NCI-H526 (cell line): ENCODE measurements around the gene TBC1D8.

Source experiments
- DNase-seq, 2 experiments: peaks; one replicate each; lab custom pipeline; 2025; lab: John Stamatoyannopoulos, UW

Gene TBC1D8

DNA sequence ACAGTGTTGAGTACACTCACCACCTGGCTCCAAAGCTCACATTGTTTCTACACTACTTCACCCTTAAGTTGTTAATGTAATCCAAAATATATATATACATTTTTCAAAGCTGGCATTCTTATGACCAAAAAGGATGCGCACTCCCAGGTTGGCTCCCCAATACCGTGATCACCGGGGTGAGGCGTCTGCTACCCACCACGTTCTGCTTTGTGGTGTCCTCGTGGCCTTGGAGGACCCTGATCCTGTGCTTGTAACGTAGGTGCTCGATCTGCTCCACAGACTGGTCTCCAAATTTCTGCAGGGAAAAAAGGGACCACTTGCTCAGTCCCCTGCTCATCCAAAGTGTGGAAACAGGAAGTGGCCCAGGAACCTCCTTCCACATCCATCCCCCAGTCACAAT lies 123.3 kb downstream of the TBC1D8 start:
- DNase-seq = no peak

DNA sequence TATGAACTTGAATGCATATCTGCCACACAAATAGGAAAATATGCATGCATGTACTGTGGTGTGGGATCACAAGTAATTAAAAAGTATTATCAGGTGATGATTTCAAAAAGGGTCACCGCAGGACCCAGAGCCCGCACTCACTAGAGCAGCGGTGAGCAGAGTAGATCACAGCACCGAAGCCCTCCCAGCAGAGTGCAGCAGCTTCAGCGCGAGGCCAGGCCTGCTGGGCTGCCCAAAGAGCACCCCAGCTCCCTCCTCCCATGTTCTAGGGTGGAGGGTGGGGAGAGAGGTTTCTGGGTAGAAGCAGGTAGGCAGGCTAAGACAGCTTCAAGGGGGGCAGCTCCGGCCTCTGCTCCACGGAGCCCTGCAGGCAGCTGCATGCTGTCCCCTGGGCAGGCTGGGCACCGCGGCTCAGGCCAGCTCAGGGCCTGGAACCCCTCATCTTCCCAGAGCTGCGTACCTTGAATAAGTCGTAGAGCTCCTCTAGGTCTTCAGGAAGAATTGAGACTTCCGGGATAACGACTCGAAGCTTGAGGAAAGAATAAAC lies 124.2 kb downstream of the TBC1D8 start:
- no peak for DNase-seq

- DNase-seq = no peak
Measured at GRCh38 chr2:101026253-101026701, 124.9 kb downstream of the TBC1D8 start.

DNA sequence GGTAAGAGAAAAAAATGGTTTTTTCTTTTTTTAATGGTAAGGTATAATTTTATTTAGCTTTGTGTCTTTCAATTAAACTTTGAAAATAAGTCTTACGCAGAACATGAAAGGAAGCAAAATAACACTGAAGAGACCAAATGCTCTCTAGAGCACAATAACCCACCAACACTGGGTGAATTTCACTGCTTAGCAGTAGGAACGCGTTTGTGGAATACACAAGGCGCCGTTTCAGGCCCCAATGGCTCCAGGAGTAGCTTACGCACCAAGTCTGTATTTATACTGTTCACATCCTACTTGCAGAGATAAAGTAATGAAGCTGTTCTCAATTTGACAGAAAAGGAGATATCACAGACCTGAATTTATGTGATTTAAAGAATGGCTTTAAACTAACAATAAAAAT lies 125.6 kb downstream of the TBC1D8 start:
- no peak for DNase-seq

DNA sequence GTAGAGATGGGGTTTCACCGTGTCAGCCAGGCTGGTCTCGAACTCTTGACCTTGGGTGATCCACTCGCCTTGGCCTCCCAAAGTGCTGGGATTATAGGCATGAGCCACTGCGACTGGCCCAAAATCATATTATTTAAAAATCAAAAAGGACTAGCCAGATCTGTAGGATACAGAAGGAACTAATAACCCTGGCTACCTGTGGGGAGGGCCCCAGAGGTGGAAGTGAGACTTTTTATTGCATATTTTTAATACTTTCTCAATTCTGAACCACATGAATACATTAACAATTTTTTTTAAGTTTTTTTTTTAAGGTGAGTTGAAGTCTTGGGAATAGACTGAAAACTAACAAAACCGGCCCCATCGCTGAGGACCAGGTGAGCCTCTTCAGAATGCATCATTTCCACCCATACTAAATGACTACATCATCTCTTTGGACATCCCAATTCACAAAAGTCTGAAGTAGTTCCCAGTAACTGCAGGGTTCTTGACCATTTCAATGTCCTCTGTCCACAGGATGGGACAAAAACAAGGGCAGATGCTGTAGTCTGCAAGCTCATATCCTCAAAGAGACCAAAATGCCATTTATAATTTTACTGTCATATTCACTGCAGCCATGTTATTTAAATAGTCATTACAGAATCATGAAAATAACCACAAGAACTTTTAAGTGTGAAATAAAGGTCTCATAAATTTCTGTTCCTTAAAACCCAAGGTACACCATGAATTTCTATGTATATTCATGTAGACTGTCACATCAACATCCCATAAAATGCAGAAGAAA lies 127.7 kb downstream of the TBC1D8 start:
- DNase-seq = no peak

DNA sequence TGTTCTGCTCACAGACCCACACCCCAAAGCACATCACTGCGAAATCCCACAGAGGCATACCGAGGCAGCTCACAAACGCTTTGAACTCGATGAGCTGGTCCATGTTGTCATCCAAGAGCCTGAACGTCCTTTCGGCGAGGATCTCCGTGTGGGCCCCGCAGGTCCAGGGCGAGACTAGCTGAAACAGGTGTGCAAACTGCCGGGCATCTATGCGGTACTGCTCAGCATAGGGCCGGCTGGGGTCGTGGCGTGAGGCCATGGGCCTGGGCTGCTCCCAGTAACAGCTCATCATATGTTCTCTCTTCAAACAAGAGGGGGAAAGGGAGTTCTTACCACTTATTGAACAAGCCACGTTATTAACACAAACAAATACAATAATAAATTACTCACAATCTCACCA lies 129.0 kb downstream of the TBC1D8 start:
- no peak for DNase-seq

- DNase-seq = no peak
Measured at GRCh38 chr2:101018934-101019333, 132.2 kb downstream of the TBC1D8 start.

DNA sequence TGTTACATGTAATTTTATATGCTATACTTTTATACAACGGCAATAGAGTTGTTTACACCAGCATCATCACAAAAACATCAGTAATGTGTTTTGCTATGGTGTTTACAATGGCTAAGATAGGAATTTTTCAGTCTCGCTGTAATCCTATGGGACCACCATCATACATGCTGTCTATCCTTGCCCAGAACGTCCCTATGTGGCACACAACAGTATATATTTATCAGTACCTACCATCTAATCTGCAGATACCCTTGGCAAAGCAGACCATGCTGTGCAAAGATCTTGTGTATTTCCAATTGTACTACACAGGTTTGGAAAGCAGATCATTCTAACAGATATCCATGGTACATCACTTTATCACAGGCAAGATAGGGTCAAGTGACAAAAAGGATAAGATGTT lies 133.8 kb downstream of the TBC1D8 start:
- no peak for DNase-seq

DNA sequence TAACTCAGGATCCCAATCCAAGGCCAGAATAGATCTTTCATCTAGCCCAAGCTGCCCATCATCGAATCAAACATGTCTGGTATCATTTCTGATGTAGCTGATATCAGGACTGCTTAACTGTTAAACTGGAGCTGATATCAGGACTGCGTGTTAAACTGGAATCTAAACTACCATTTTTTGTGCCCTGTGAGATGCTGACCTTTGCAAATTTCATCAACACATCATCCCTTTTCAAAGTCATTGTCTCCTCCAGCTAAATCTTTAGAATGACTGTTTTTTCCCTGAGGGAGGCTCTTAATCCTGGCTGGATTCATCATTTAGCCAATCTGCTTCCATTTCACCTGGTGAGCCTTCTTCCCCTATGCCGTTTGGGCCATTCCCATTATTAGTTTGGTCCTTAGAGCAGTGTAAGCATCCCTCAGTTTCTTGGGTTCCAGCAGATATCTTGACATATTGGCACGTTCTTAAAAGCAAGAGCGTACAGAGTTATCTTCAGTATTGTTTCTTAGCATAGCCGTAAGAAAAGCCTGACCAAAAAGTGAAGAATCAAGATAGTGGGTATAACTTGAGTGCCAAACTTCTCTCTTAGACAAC lies 136.8 kb downstream of the TBC1D8 start:
- DNase-seq = no peak

- peak in 1 of 2 experiments; percentile 40 for DNase-seq
Measured at GRCh38 chr2:101012706-101013181, 138.4 kb downstream of the TBC1D8 start.

DNA sequence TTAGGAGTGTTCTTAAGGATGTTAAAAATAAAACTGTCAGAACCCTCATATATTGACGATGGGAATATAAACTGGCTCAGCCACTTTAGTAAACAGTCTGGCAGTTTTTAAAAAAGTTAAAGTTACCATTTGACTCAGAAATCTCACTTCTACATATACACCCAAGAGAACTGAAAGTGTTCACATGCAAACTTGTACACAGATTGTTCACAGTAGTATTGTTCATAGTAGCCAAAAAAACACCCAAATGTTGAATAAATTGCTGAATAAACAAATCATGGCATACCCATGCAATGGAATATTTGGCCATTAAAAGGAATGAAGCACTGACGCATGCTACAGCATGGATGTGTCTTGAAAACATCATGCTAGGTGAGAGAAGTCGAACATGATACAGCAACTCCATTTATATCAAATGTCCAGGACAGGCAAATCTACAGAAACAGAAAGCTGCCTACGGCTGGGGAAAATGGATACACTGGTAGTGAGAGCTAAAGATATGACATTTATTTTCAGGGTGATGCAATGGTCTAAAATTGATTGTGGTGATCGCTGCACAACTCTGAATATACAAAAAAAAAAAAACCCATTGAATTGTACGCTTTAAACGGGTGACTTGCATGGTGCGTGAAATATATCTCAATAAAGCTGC lies 139.0 kb downstream of the TBC1D8 start:
- DNase-seq = no peak

DNA sequence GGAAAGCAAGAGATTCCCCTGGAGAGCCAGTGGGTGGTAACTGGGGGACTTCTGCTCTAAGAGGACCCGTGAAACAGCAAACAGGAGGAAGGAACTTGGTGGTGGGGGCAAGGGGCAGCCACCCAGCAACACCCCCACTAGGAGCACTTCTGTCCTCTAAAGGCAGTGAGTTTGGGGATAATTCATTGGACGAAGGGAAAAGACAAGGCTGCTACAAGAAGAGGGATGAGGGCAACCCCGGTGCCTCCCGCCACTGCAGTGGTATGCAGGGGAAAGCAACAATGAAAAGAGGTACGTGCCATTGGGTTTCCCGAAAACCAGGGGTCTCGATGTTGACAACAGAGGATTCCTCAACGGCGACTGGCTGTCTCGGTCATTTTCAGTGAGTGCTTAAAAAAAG lies 140.0 kb downstream of the TBC1D8 start:
- no peak for DNase-seq

- no peak for DNase-seq
Measured at GRCh38 chr2:101007415-101008345, 143.5 kb downstream of the TBC1D8 start.

DNA sequence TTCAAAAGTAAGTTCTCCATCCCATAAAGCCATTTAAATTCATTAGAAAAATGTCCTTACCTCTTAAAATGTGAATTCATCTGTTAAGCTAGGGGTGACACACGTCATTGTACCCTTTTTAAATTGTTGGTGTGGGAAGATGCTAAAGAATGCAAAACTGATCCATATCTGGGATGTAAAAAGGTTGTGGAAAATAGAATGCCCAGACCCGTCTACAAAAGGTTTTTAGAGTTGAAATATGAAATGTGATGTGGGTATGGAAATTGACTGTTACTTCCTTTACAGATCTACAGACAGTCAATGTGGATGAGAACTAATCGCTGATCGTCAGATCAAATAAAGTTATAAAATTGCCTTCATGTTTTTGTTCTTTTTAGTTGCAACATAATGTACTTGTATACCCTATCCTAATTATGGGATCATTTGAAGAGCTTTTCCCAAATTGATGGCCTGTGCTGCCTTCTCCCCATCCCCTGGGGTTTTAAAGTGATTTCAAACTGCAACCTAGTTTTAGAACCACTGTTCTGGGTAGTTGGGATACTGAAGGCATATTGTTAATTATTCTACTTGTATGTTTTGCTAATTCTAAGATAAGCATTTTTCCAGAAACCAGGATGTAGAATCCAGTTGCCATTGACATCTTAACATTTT lies 145.0 kb downstream of the TBC1D8 start:
- no peak for DNase-seq

DNA sequence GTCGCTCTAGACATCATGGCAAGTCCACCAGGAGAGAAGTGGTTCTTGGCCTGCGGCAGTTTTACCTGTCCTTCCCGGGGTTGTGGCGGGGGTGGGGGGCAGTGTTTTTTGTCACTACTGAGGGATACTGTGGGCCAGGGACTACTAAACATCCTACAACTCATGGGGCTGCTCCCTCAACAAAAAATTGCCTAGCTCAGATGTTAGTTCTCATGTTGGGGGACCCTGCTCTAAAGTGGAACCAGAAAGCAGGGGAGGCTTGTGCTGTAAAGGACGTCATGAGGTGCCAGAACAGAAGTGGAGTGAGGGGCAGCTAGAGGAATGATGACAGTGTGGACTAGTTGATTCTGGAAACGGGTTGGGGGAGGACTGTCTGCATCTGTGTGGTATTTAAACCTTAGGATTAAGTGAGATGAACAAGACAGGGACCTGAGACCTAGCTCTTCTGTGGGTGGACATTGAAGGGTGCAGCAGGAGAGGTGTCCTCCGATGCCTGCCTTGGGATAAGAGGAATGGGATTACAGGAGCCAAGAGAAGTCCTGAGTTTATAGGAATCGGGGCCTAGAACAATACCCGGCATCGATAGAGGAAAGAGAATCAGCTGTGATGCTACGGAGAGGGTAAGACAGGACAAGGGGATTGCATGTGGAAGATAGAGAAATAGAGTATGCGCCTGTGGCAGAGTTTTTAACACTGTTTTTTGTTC lies 146.4 kb downstream of the TBC1D8 start:
- no peak for DNase-seq

GRCh38 chr2:101003278-101003775 lies 147.9 kb downstream of the TBC1D8 start:
- DNase-seq = no peak

DNA sequence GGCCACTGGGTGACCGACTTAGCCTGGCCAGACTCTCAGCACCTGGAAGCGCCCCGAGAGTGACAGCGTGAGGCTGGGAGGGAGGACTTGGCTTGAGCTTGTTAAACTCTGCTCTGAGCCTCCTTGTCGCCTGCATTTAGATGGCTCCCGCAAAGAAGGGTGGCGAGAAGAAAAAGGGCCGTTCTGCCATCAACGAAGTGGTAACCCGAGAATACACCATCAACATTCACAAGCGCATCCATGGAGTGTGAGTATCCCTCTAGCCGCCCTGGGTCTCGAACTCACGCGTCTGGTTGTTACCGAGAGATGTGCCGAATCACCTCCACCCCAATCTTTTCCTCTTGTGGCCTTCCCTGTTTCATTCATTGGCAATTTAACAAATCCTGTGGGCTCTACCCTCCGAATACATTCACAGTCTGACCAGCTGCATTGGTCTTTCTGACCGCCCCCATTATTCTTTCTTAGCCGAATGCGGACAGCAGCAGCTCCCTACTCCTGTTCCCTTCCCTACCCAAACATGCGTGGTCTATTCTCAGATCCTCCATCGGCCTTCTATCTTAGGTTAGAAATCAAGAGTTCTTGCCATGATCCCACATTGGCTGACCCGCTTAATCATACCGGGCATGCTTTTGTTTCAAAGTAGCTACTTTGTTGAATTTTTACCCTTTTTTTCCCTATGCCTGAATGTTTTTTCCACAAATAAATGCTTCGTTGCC lies 148.5 kb downstream of the TBC1D8 start:
- DNase-seq = no peak

GRCh38 chr2:101001691-101002561 lies 149.3 kb downstream of the TBC1D8 start, which contains the start of gene RPL31:
Gene RPL31 (plus strand): TSS chr2:101002289. CDS start chr2:101002702, 413 bp downstream.
- peak; percentile 85 to 91 for DNase-seq
